HG03280 (cell line): Measurements from ENCODE around the gene CHTF18.
"Not testable (repeated sequence)": the region's sequence is repeated elsewhere in the genome, so short reads cannot be mapped to it uniquely, and the experiment has no call there.

Experiments
- ATAC-seq: cut with Tn5 transposase; IDR thresholded peaks from one replicate; pipeline ENCODE4 v1.9.1; 2021; ENCODE audit warnings: mild to moderate bottlenecking, moderate library complexity; ENCODE audit not compliant: unreplicated experiment

Gene CHTF18

DNA sequence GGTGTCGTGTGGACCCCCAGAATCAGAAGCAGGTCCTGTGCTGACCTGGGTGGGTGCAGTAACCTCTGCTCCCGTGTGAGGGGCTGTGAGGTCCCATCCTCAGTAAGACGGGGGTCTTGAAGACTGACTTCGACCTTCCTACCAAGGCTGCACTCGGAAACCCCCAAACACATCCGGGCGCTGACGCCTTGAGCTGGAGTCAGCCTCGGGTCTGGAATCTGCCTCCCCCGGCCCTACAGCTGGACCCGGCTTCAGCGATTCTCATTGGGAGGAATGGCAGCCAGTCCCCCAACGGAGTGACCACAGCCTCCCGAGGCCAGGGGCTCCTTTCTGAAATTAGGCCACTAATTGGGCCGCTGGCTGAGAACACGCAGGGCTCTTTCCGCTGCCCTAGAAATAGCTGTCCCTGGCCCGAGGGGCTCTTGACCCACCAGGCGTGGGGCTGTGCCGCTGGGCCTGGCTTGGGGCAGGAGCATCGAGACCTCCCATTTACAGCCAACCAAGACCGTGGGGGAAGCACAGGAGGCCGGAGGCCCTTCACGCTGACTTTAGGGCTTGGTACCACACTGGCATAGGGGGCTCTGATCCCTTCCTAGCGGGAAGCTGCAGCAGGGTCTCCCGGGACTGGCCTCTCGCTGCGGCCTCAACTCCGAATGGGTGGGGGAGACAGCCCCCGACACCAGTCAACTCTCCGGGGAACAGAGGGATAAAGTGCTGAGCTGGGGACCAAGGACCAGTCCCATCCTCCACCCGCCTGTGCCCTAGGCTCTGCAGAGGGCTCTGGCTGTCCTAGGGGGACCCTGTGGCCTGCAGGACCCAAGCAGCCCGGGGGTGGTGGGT lies 14.7 kb downstream of the CHTF18 start:
- no peak for ATAC-seq

DNA sequence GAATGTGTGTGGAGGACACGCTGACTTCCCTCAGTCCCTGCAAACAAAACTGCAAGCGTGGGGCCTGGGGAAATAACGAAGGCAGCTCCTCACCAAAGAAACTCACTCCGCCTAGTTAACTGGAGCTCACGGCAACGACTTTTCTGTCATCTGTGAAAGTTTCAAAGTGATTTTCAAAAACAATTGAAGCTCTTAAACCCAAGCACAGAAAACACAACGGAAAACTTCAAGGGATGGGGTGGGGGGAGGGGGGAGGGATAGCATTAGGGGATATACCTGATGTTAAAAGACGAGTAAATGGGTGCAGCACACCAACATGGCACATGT lies 15.3 kb downstream of the CHTF18 start:
- no peak for ATAC-seq

DNA sequence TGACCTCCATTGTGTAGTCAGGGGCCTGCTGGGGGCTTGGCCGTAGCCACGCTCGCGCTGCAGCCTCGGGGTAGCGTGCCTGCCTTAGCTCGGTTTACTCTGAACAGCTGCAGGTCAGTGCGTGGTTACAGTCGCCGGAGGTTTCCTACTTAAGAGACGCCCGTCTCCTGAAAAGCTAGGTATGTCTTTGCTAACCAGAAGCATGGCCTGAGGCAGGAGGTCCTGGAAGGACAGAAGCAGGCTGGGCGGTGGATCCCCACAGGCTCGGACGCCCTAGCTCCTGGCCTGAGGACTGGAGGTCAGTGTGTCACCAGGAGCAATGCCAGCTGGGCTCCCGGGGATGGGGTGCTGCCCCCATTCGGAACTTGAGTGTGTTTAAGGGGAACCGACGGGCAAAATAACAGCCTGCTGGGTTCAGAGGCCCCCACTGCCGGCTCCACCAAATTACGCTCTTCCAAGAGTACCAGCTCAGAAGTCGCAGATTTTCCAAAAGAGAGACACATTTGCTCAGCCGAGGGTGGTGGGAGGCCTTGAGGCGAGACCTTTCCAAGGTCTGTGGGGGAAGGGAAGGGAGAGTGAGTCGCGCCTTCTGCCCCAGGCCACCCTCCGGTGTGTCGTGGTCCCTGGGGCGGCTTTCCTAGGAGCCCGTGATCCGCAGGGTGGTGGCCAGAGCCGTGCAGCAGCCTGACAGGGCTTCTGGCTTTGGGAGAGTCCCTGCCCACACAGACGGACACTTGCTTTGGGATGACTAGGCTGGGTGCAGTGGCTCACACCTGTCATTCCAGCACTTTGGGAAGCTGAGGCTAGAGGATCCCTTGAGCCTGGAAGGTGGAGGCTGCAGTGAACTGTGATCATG lies 16.0 kb downstream of the CHTF18 start:
- ATAC-seq, result no peak

DNA sequence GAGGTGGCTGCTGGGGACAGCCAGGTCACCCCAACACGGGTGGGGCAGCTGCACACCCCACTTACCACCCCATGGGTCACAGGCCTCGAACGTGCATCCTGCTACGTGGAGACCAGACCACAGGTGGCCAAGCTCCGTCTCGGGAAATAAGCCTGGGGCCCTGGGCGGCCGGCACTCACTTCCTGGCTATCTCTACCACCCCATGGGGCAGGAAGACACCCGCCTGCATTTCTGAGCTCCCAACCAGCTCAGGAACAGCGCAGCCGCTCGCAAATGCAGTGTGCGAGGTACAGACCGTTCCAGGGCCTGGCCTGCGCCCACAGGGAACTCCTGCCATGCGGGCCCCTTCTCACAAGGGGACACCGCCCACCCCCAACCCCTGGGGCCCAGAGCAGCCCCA lies 17.1 kb downstream of the CHTF18 start:
- no peak for ATAC-seq

DNA sequence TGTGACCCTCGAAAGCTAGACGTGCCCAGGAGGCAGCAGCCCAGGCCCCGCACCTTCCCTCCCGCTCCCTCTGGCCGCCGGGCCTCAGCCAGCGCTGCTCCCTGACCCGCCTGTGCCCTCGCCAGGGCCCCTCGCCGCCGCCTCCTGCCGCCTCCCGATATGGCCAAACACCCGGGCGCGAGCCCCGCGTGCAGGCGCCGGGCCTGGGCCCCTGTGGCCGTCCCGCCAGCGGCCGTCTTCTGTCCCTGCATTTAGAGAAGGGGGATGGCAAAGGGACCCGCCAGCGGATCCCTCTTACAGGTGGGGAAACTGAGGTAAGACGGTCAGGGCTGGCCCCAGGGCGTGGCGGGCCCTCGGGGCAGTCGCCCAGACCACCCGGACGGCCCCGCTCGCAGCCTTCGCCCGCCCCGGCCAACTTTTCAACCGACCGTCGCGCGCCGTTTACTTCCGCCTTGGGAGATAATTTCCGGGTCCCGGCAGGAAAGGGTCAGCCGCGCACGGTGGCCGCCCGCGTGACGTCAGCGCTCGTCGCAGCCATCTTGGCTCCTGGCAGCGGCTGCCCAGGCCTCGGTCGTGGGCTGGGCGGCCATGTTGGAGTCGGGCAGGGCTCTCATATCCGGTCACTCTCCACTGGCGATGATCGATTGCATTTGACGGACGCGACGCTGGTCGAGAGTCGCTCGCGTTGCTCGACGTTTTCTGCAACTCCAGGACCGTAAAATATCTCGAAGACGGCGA lies 19.1 kb downstream of the CHTF18 start:
- peak; percentile 86 for ATAC-seq

DNA sequence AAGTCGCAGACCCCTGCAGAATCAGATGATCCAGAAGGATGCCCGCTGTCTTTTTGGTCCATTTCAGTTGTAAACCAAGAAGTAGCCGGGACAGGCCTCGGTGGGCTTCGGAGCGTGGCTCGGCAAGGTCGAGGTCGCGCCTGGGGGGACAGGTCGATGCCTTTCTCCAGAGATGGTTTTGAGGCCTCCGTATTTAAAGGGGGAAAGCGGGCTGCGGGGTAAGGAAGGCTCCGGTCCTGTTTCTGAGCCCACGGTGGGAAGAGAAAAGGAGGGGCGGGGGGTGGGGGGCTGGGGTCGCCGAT lies 19.6 kb downstream of the CHTF18 start:
- ATAC-seq, result no peak

DNA sequence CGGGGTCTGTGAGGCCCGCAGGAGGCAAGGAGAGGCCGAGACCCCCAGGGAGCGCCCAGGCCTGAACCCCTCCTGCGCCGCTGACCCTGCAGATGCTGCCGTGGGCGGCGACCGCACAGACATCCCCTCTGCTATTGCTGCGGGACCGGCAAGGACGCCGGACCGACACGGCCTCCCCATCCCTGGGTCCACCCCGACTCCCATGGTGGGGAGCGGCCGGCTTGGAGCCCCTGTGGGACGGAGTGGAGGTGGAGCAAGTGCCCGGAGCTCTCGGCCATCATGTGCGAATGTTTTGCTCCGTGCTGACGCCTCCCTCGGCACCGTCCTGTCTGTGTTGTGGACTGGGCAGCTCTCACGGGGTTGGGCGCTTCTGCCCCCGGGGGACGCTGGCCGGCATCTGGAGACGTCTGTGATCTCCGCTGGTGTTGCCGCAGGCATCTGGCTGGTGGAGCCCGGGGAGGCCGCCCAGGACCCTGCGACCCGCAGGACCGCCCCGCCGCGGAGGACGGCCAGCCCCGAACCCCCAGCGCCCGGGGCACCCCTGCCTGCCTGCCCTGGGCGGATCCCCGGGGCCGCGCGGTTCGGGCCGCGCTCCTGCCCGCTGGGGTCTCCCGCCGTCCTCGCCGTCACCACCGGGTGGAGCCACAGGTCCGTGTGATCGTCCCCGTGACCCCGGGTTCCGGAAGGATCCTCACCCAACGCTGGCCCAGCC lies 24.9 kb downstream of the CHTF18 start:
- ATAC-seq, result no peak

DNA sequence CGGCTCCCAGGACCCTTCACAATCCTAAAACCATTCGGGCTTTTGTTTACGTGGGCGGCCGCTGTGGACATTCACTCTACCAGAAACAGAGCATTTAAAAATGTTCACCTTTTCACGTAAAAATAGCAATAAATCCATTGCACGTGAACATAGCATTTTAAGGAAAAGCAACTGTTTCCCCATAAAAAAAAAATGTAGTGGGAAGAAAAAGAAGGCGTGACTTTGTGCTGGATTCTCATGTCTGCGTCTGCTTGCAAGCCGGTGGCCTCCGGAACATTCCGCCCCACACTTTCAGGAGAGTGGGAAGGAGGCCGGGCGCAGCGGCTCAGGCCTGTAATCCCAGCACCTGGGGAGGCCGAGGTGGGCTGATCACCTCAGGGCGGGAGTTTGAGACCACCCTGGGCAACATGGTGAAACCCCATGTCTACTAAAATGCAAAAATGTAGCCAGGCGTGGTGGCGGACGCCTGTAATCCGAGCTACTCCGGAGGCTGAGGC lies 25.5 kb downstream of the CHTF18 start:
- no peak for ATAC-seq

DNA sequence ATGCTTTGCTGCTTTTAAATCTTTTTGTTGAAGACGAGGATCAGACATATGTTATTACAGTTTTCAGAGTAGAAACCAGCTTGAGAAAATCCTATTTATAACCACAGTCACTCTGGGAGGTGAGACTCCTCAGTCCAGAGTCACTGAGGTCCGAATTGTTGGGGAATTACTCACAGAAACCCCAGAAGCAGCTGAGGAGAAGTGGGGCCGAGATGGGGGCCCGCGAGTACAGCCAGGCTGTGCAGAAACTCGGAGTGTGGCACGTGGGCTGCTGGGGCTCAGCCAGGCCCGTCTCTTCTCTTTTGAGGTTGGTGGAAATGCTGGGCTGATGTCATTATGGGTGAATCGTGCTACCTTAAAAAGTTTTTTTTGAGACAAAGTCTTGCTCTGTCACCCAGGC lies 26.6 kb downstream of the CHTF18 start:
- no peak for ATAC-seq

DNA sequence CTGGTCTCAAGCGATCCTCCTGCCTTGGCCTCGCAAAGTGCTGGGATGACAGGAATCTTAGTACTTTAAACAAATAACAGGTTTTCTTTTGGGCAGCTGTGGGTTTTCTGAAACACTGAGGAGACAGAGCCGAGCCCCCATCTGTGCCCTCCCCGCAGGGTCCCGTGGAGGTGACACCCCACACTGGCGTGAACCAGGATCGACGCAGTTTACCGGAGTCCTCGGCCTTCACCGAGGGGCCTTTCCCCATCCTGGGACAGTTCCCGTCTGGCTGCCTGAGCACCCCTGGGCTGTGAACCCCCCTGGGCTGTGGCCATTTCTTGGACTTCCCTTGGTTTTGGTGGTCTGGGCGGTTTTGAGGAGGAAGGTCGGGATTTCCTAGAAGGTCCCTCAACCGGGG lies 27.4 kb downstream of the CHTF18 start:
- ATAC-seq, result no peak

DNA sequence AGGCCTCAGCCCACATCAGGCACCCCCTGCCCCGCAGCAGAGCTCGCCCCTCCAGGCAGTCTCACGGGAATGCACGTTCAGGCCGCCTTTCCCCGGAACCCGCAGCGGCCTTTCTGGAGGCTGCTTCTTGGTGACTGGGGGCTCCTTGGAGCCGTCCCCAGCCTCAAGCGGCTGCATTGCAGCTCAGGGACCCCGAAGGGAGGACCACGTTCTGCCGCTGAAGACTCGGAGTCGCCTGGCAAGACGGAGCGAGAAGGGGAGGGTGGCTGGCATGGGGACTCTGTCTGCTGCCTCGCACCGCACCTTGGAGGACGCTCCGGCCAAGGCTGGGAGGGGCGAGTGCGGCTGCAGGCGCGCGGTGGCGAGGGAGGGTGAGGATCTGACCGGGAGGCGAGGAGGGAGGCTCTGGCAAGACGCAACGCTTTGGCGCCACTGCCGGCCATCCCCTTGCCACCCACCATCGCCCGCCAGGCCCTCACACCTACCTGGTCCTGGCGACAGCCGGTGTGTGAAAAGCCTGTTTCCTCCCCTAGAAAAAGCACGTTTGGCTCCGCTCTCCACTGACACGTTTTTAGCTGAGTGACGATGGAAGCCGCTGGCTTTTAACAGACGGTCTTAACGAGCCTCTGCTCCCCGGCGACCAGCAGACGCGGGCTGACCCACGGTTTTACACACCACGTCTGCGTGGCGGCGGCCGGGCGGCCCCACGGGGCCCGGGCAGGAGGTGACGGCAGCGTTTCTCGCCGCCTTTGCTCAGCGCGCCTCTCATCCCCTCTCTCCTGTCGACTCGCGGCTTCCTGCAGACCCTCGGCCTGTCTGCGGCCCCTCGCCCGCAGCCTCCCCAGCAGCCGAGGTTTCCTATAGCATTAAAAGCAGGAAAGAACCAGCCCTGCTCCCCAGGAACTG lies 28.8 kb downstream of the CHTF18 start:
- ATAC-seq, result no peak

DNA sequence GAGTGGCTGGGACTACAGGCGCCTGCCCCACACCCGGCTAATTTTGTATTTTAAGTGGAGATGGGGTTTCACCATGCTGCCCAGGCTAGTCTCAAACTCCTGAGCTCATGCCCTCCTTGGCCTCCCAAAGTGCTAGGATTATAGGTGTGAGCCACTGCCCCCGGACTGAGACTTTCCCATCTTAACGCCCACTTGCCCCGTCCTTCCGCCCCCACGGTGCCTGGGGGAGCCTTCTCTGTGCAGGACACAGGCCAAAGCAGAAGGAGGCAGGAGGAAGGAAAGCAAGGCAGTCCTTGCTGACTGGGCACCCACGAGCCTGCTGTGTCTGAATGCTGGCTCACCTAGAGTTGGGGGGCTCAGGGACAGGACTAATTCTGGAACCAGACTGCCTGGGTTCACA lies 29.7 kb downstream of the CHTF18 start:
- ATAC-seq, result no peak

DNA sequence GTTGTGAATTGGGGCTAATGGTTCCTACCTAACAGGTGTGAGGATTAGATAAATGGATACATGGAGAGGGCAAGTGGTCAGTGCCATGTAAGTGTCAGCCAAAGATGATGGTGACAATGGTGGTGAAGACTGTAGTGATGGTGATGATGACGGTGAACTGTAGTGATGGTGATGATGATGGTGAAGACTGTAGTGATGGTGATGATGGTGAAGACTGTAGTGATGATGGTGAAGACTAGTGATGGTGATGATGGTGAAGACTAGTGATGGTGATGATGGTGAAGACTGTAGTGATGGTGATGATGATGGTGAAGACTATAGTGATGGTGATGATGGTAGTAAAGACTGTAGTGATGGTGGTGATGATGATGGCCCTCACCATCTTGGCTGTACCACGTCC lies 30.2 kb downstream of the CHTF18 start:
- no peak for ATAC-seq

DNA sequence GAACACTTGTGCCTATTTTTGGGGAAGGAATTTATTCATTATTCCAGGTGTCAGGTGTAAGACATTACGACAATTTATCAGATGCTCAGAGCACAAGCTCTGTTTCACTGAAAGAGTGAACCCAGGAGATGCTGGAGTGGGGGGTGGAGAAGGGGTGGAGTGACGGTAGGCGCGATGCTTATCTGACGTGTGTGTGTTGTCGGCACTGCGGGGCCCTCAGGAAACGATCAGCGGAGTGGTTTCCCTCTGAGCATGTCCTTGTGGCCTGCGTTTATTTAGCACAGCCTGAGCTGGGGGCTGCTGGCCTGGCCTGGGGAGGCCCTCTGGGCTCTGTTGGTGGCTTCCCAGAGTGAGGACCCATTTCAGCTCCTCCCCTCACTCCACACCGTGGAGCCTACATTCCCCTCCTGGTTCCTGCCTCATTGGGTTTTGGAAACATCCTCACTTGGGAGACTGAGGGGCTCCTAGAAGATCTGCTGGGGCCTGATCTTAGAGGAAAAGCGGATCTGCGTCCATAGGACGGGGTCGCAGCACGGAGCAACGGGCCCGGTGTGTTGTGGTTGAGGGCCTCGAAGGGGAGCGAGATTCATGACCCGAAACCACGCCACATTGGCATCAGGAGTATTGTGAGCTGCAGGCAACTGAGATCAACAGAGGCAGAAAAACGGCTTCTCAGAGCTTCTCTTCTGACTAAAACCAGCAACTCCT lies 31.1 kb downstream of the CHTF18 start:
- no peak for ATAC-seq

DNA sequence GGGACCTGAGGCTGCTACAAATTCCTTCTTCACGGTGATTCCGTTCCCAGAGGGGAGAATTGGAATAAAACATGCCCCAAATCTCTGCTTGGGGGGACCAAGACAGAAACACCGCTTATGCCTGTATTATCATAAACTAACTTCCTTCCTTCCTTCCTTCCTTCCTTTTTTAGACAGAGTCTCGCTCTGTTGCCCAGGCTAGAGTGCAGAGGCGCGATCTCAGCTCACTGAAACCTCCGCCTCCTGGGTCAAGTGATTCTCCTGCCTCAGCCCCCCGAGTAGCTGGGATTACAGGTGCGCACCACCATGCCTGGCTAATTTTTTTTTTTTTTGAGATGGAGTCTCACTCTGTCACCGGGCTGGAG lies 31.6 kb downstream of the CHTF18 start:
- not testable (repeated sequence) for ATAC-seq

DNA sequence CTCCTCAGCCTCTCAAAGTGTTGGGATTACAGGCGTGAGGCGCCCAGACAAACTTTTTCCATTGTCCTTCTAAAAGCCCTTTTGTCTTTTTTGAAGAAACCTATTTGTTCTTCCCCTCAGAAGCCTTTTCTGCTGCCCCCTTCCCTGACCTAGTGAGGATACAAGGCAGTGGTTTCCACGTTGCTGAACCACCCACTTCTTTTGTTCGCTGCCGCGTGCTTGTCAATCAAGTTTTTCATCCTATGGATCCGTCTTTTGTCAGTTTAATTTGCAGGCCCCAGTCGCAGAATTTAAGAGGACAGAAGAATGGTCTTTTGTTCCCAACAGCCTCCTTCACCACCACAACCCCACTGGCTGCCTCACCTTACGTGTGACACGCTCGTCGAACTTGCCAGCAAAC lies 32.3 kb downstream of the CHTF18 start:
- no peak for ATAC-seq

DNA sequence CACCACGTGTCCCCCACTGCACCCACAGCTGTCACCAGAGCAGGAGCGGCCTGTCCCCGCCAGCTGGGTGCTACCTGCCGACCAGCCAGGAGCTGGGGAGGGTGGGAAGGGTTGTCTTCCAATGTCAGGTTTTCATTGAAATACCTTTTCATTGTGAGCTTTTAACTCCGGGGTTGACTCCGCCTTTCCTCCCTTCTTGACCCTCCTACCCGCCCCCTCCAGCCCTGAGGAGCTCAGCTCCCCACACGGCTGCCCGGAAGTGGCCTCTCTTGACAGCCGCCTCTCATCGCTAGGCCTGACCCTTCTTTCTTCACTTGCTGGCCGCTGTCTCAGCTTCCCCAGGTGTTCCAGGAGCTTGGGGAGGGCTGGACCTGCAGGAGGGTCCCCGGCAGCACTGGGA lies 33.3 kb downstream of the CHTF18 start:
- no peak for ATAC-seq

DNA sequence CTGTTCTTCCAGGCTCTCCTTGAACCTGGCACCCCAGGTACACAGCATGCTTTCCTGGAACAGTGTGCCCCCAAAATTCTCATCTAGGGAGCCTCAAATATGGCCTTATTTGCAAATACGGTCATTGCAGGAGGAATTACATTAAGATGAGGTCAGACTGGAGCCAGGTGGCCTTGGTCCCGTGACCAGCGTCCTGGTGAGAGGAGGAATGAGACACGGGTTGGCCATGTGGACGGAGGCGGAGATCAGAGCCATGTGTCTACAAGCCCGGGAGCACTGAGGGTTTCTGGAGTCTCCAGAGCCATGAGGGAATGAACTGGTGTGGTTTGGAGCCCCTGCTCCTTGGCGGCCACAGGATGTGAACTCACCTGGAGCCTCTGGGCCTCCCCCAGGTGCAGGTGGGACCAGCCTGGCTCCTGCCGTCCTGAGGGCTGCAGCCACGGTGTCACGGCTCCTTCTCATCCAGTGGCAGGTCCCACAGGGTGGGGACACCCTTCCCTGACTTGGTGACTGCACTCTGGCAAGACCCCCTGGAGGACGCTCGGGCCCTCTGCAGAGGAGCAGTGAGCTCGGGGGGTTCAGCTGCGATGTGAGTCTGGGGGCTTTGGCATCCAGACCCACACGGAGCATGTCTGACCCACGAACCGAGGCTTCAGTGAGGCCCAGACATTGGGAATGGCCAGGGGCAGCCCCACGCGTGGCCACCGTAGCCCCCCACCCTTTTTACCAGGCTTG lies 33.9 kb downstream of the CHTF18 start:
- no peak for ATAC-seq

DNA sequence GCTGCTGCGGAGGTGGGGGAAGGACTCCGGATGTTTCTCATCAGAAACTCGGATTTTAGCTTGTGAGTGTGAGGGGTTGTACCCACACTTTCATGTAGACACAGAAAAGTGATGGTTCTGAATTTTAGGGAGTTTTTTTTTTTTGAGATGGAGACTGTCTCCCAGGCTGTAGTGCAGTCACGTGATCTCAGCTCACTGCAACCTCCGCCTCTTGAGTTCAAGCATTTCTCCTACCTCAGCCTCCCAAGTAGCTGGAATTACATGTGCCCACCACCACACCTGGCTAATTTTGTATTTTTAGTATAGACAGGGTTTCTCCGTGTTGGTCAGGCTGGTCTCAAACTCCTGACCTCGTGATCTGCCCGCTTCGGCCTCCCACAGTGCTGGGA lies 34.5 kb downstream of the CHTF18 start:
- no peak for ATAC-seq
